ENCODE data around the gene WAC.
"Not testable (repeated sequence)": the region's sequence is repeated elsewhere in the genome, so short reads cannot be mapped to it uniquely, and the experiment has no call there.

The WAC gene

GRCh38 chr10:28569506-28570159 lies 36.7 kb downstream of the WAC start:
- no peak for DNase-seq

GRCh38 chr10:28570598-28570997 lies 37.7 kb downstream of the WAC start:
- no peak for DNase-seq

GRCh38 chr10:28571265-28571664 lies 38.3 kb downstream of the WAC start:
- no peak for DNase-seq

- DNase-seq, result not testable (repeated sequence)
These were observed 41.3 kb downstream of the WAC start for GRCh38 chr10:28574214-28574613.

GRCh38 chr10:28575852-28576251 lies 42.9 kb downstream of the WAC start:
- DNase-seq, result no peak

GRCh38 chr10:28577506-28577905 lies 44.6 kb downstream of the WAC start:
- no peak for DNase-seq

- DNase-seq, result no peak
These were observed 45.5 kb downstream of the WAC start for GRCh38 chr10:28578454-28578853.

- no peak for DNase-seq
These were observed 47.9 kb downstream of the WAC start for GRCh38 chr10:28580825-28581224.

- DNase-seq, result no peak
These were observed 49.0 kb downstream of the WAC start for GRCh38 chr10:28581916-28582315.

GRCh38 chr10:28585076-28585475 lies 52.2 kb downstream of the WAC start:
- DNase-seq, result no peak

- DNase-seq, result no peak
These were observed 53.3 kb downstream of the WAC start for GRCh38 chr10:28586176-28586575.

GRCh38 chr10:28587270-28587969 lies 54.5 kb downstream of the WAC start:
- no peak for DNase-seq

- no peak for DNase-seq
These were observed 55.0 kb downstream of the WAC start for GRCh38 chr10:28587970-28588290.

GRCh38 chr10:28592953-28593352 lies 60.0 kb downstream of the WAC start:
- no peak for DNase-seq

- no peak for DNase-seq
These were observed 60.9 kb downstream of the WAC start for GRCh38 chr10:28593811-28594210.

- no peak for DNase-seq
These were observed 61.5 kb downstream of the WAC start for GRCh38 chr10:28594406-28594805.

- no peak for DNase-seq
These were observed 62.7 kb downstream of the WAC start for GRCh38 chr10:28595613-28596012.

GRCh38 chr10:28600056-28600455 lies 67.1 kb downstream of the WAC start:
- no peak for DNase-seq

GRCh38 chr10:28601012-28601411 lies 68.1 kb downstream of the WAC start:
- DNase-seq, result no peak

- no peak for DNase-seq
These were observed 71.9 kb downstream of the WAC start for GRCh38 chr10:28604567-28605536.

- DNase-seq, result no peak
These were observed 73.7 kb downstream of the WAC start for GRCh38 chr10:28606568-28606967.

GRCh38 chr10:28609636-28610035 lies 76.7 kb downstream of the WAC start:
- not testable (repeated sequence) for DNase-seq

GRCh38 chr10:28612877-28613276 lies 80.0 kb downstream of the WAC start:
- no peak for DNase-seq

- DNase-seq, result no peak
These were observed 83.6 kb downstream of the WAC start for GRCh38 chr10:28616514-28616913.

Measured in NCI-H187 treated with DMSO at 0.1 percent for 48 hours (cell line).